Lower leg skin (tissue), 4 donors: ENCODE measurements around the gene DCLK2. TPM values are rescaled to one million over a fixed set of nuclear protein-coding genes. Genes with fewer than 3 reads are reported as not detected.

Experiments used
- DNase-seq, 2 donors: peaks; one replicate each; pipeline ENCODE4 v3.0.0-alpha.2; 2019; ENCODE audit warnings: low spot score in 2 of 2
- H3K4me3 ChIP-seq: fragments of 200-600 bp; sonication (generic); 2 replicates; pipeline ENCODE4 v1.5.1; 2017; ENCODE audit warnings: mild to moderate bottlenecking, low read depth; ENCODE audit not compliant: poor library complexity, severe bottlenecking
- CTCF ChIP-seq, 3 donors: fragments of 450-650 bp; IDR thresholded peaks; one replicate each; pipeline ENCODE4 v1.5.1; 2016; ENCODE audit warnings: antibody characterized with exemption in 3 of 3, mild to moderate bottlenecking in 3 of 3, moderate library complexity in 2 of 3
- POLR2A ChIP-seq, 2 donors: fragments of 450-650 bp; IDR thresholded peaks; one replicate each; pipeline ENCODE4 v1.6.1; 2016 to 2017; ENCODE audit warnings: antibody characterized with exemption in 2 of 2, mild to moderate bottlenecking in 1 of 2, moderate library complexity in 1 of 2
- WGBS, 2 donors: methylation state at CpG; one replicate each; pipeline ENCODE4 v1.1.5; 2018; 5-methylcytosine and 5-hydroxymethylcytosine counted together
- intact Hi-C: fragments of 100-400 bp; cut with DNase I; formaldehyde crosslinking; loops from one replicate; pipeline ENCODE4 v1.15.0; 2023; ENCODE audit warnings: low total_unique reads
- total RNA-seq, 4 donors: library from RNA; depleted of rRNA; stranded (reverse); fragments of >200 nt; gene quantifications; one replicate each; pipeline ENCODE4 v1.1.0, GENCODE V29; 2016

DCLK2 gene
- total RNA-seq, 4 donors from 2014 or later: 0.59 to 2.3 (median 1.5) TPM

- intact Hi-C loops: no loop called here
- WGBS, 2 donors: 35 to 65% methylated on average over 1 of the region's 1 CpG
- H3K4me3 ChIP-seq: no peak overlapping the region
- TF ChIP-seq POLR2A (IDR thresholded peaks at IDR 0.05): no peak
- no peak for TF ChIP-seq CTCF (IDR thresholded peaks at IDR 0.05)
- no peak for DNase-seq
Measured at GRCh38 chr4:150108691-150109090, 30.4 kb downstream of the DCLK2 start.

GRCh38 chr4:150114641-150115040, 36.4 kb downstream of the DCLK2 start:
- TF ChIP-seq CTCF (IDR thresholded peaks at IDR 0.05) (no peak), POLR2A (IDR thresholded peaks at IDR 0.05) (no peak)
- no peak overlapping the region for H3K4me3 ChIP-seq
- 92 to 96% methylated on average over 1 of the region's 1 CpG for WGBS, 2 donors
- no peak for DNase-seq
- intact Hi-C loops: no loop called here

- TF ChIP-seq POLR2A (IDR thresholded peaks at IDR 0.05) (no peak), CTCF (IDR thresholded peaks at IDR 0.05) (no peak)
- WGBS, 2 donors: 66 to 87% methylated on average over 2 of the region's 2 CpGs
- intact Hi-C loops: no loop called here
- H3K4me3 ChIP-seq: no peak overlapping the region
- DNase-seq: no peak
Measured at GRCh38 chr4:150115851-150116250, 37.6 kb downstream of the DCLK2 start.

- no peak overlapping the region for H3K4me3 ChIP-seq
- no peak for TF ChIP-seq CTCF (IDR thresholded peaks at IDR 0.05)
- no peak for TF ChIP-seq POLR2A (IDR thresholded peaks at IDR 0.05)
- DNase-seq: no peak
- 100% methylated on average over 1 to 2 of the region's 2 CpGs for WGBS, 2 donors
- intact Hi-C loops: no loop called here
Measured at GRCh38 chr4:150116506-150116905, 38.3 kb downstream of the DCLK2 start.

GRCh38 chr4:150117094-150117493, 38.8 kb downstream of the DCLK2 start:
- TF ChIP-seq POLR2A (IDR thresholded peaks at IDR 0.05) (no peak), CTCF (IDR thresholded peaks at IDR 0.05) (no peak)
- 48 to 59% methylated on average over 3 of the region's 3 CpGs for WGBS, 2 donors
- H3K4me3 ChIP-seq: no peak overlapping the region
- DNase-seq: no peak
- intact Hi-C loops: no loop called here

- no peak for TF ChIP-seq POLR2A (IDR thresholded peaks at IDR 0.05)
- no peak for TF ChIP-seq CTCF (IDR thresholded peaks at IDR 0.05)
- H3K4me3 ChIP-seq: no peak overlapping the region
- intact Hi-C loops: no loop called here
- 89% methylated on average over 3 of the region's 3 CpGs for WGBS, 2 donors
- no peak for DNase-seq
Measured at GRCh38 chr4:150117629-150118028, 39.4 kb downstream of the DCLK2 start.
